GM18499 (cell line): ENCODE measurements around the gene SLC3A2.
"Not testable (repeated sequence)": the region's sequence is repeated elsewhere in the genome, so short reads cannot be mapped to it uniquely, and the experiment has no call there.

Source experiments
- ATAC-seq: cut with Tn5 transposase; IDR thresholded peaks from one replicate; pipeline ENCODE4 v1.9.1; 2021; ENCODE audit warnings: moderate number of reproducible peaks; ENCODE audit not compliant: insufficient read depth, unreplicated experiment

Gene SLC3A2

DNA sequence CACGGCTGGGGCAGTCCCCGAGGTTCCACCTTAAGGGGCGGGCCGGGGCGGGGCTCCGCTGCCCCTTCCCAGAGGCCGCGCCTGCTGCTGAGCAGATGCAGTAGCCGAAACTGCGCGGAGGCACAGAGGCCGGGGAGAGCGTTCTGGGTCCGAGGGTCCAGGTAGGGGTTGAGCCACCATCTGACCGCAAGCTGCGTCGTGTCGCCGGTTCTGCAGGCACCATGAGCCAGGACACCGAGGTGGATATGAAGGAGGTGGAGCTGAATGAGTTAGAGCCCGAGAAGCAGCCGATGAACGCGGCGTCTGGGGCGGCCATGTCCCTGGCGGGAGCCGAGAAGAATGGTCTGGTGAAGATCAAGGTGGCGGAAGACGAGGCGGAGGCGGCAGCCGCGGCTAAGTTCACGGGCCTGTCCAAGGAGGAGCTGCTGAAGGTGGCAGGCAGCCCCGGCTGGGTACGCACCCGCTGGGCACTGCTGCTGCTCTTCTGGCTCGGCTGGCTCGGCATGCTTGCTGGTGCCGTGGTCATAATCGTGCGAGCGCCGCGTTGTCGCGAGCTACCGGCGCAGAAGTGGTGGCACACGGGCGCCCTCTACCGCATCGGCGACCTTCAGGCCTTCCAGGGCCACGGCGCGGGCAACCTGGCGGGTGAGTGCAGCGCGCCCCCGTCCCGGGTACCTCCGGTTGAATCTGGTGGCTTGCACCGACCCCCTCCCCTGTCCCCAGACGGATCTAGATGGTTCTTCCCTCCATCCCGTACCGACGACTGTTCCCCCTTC is at the start of gene SLC3A2:
TSS of gene SLC3A2 (plus strand) at position 94 of the 776 bp plus-strand sequence. CDS start at position 222, 128 bp downstream.
- peak; percentile 38 for ATAC-seq

GRCh38 chr11:62830904-62831519 is 49.7 kb upstream of the SLC3A2 start:
- peak; percentile 3 for ATAC-seq

DNA sequence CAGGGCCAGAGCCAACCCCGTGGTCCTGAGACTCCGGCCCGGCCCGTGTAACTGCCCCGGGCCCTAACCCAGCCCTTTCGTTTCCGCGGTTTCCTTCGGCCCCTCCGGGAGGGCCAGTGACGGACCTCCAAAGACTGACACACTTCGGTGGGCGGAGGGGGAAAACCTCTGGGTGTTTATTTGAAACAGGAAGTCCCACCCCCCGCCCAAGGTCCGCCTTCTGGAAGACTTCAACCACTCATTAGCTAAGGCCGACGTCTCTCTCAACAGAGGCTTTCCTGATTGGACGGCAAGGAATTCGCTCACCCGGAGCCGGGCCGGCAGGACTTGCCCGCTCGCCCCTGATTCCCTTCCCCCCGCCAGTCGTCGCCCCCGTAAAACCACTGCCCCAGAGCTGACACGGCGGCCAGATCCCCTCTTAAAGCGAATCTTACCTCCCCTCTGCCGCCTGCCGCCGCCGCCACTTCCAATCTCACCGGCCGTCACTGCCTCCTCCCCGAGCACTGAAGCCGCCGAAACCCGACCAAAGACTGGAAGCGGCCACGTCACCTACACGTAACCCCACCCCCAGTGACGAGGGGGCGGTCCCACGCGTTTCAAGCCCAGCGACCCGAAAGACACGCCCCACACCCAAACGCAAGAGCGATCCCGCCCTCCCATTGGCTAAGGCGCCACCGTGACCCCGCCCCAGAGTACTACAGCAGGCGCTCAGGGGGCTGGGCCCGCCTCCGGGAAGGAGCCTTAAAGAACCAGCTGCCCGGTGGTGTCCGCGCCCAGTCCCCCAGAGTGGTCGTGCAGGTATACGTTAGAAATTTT is 49.0 kb upstream of the SLC3A2 start, which contains the start of gene STX5:
TSS of gene STX5 (minus strand) at position 532 of the 816 bp plus-strand sequence. CDS start 808 bp downstream, outside the sequence.
- peak; percentile 56 for ATAC-seq

- ATAC-seq, result no peak
Measured at GRCh38 chr11:62832336-62833234, 48.1 kb upstream of the SLC3A2 start, which contains the start of gene TEX54. Gene TEX54, minus strand, starts transcription at chr11:62832841.

GRCh38 chr11:62835336-62835735 is 45.4 kb upstream of the SLC3A2 start:
- ATAC-seq, result no peak

DNA sequence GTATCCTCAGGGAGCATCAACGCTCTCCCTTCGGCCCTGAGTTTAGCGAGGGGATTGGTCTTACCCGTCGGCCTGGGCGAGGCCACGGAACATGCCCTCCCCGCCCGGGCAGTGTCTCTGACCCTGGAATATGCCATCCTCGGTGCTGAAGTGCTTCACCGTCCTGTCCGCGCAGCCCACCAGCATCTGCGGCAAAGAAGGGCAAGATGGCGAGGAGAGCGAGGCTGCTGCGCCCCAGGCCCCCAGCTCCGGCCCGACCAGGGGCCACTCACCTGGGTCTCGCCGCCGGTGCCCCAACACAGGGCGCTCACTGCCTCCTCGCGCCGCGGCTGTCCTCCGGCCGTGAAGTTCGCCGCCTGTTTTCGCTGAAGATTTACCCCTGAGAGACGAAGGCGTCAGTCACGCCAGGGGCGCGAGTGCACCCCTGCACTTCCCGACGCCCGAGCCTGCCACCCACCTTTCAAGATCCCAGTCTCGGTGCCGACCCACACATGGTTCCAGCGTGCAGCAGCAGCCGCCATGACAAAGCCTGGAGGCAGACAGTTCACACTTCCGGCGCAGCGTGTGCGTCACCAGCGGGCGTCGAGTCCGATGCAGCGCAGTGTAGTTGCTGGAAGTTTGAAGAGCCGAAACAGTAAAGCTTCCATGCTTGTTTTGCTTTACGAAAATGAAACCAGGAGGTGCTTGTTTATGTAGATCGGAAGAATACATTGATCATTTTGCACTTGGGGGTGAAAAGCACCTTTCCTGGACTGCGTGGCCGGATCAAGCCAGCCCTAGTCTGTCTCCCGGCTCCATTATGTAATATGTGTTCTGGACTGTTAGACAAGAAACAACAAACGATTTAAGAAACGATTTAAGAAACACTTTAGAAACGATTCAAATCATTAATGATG is 41.4 kb upstream of the SLC3A2 start, which contains the start of gene WDR74:
TSS of gene WDR74 (minus strand) at position 541 of the 896 bp plus-strand sequence. CDS start at position 521, 20 bp downstream.
- peak; percentile 34 for ATAC-seq

- not testable (repeated sequence) for ATAC-seq
Measured at GRCh38 chr11:62840721-62841360, 39.9 kb upstream of the SLC3A2 start.

GRCh38 chr11:62841361-62842170 is 39.1 kb upstream of the SLC3A2 start:
- ATAC-seq, result peak; percentile 46

- no peak for ATAC-seq
Measured at GRCh38 chr11:62842171-62842741, 38.4 kb upstream of the SLC3A2 start.

DNA sequence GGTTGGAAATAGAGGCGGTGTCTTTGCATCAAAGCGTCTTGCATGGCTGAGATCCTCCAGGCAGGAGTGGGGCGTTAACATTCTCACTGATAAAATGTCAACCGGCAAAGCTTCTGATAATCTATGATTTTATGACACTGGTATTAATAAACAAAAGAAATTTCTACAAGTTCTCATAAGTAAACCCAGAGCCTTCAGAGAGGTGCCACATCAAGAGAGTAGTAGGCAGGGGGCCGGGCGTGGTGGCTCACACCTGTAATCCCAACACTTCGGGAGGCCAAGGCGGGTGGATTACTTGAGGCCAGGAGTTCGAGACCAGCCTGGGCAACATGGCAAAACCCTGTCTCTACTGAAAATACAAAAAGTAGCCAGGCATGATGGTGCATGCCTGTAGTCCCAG is 37.8 kb upstream of the SLC3A2 start:
- not testable (repeated sequence) for ATAC-seq

DNA sequence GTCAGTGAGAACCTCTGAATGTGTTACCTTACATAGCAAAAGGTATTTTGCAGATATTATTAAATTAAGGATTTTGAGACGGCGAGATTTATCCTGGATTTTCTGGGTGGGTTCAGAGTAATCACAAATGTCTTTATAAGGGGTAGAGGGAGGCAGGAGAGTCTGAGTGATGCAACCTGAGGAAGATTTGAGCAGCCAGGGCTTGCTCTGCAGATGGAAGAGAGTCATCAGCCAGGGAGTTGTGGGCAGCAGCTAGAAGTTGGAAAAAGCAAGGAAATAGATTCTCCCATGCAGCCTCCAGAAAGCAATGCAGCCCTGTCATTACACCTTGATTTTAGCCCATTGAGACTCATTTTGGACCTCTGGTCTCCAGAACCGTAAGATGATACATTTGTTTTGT is 37.2 kb upstream of the SLC3A2 start:
- no peak for ATAC-seq

GRCh38 chr11:62844154-62844553 is 36.5 kb upstream of the SLC3A2 start:
- no peak for ATAC-seq

GRCh38 chr11:62846177-62846576 is 34.5 kb upstream of the SLC3A2 start:
- no peak for ATAC-seq

- no peak for ATAC-seq
Measured at GRCh38 chr11:62847767-62848314, 32.9 kb upstream of the SLC3A2 start.

DNA sequence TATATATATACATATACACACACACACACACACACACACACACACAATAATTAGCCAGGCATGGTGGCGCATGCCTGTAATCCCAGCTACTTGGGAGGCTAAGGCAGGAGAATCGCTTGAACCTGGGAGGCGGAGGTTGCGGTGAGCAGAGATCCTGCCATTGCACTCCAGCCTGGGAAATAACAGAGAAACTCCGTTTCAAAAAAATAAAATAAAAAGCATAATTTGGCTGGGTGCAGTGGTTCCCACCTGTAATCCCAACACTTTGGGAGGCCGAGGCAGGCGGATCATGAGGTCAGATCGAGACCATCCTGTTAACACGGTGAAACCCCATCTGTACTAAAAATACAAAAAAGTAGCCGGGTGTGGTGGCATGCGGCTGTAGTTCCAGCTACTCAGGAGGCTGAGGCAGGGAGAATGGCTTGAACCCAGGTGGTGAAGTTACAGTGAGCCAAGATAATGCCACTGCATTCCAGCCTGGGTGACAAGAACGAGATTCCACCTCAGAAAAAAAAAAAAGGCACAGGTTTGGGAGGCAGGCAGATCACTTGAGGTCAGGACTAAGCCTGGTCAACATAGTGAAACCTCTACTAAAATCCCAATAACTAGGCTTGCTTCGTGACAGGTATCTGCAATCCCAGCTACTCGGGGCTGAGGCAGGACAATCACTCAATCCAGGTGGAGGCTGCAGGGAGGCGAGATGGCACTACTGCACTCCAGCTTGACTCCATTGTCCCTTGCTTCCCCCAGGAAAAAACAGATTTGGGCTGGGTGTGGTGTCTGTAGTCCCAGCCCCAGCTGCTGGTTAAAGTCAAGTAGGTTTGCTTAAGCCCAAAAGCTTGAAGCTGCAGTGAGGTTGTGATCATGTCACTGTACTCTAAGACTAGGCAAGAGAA is 29.5 kb upstream of the SLC3A2 start:
- ATAC-seq, result no peak
